Esophagus mucosa (tissue), 1 donor: Measurements from ENCODE around the gene CHCHD3. TPM values are rescaled to one million over a fixed set of nuclear protein-coding genes. Genes with fewer than 3 reads are reported as not detected.
"Not testable (repeated sequence)": the region's sequence is repeated elsewhere in the genome, so short reads cannot be mapped to it uniquely, and the experiment has no call there.

ENCODE experiments used
- ATAC-seq: fragments of 200-7000 bp; cut with Tn5 transposase; one replicate; pipeline ENCODE4 v1.9.1; 2020
- total RNA-seq: library from RNA; stranded (reverse); gene quantifications from one replicate; pipeline ENCODE4 v1.2.4, GENCODE V29; 2023
- donor health status: DM: yes; HTN: yes; CAD: no.

Gene CHCHD3
- total RNA-seq, 1 donor from 2014 or later, result 33.1 TPM

- no peak for ATAC-seq
Observed at GRCh38 chr7:132999845-133000244, 82.0 kb downstream of the CHCHD3 start.

GRCh38 chr7:132998763-132999162, 83.1 kb downstream of the CHCHD3 start:
- ATAC-seq, result no peak

DNA sequence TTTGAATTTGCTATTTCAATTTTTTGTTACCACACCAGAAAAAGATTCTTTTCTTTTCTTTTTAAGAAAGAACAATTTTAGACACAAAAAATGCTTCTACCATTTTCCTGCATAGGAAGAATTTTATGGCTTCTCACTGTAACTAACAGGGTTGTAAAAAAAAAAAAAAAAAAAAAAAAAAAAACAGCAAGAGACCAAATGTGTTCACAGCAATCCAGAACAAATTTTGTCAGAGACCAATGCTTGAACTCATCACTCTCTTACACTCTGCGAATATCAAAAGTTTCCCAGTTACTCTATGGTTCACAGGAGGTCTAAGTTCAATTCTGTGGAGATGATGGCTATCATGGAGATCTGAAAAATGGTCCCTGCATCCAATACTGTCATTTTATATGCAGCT, 84.4 kb downstream of the CHCHD3 start:
- no peak for ATAC-seq

- ATAC-seq, result no peak
Observed at GRCh38 chr7:132996581-132997242, 85.2 kb downstream of the CHCHD3 start.

DNA sequence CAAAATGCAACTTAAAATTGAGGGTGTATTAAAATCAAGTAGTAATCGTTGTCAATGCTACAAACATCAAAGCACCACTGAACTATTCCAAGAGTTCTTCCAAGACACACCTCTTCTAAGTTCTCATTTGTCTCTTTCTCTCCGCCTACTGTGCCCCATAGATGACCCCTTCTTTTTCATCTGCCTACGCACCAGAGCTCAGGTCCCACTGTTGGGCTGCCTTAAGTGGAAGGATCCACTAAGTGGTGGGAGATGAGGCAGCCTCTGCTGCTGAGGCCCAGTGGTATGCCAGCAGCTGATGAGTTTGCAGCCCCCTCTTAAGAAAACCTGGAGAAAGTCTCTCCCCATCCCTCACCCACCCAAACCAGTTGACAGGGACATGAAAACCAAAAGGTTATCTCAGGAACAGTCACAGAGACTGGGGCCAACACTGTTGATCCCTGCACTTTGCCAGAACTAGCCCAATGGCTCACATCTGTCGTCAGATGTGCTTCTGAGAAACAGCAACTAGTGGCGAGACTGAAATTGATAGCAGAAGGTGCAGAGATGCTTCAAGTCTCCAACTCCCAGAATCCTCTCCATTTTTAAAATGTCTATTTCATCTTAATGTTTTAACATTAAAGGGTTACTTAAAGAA, 88.4 kb downstream of the CHCHD3 start:
- no peak for ATAC-seq

- ATAC-seq, result no peak
Observed at GRCh38 chr7:132991615-132992587, 90.0 kb downstream of the CHCHD3 start.

GRCh38 chr7:132988117-132988516, 93.8 kb downstream of the CHCHD3 start:
- no peak for ATAC-seq

- no peak for ATAC-seq
Observed at GRCh38 chr7:132980402-132980801, 101.5 kb downstream of the CHCHD3 start.

GRCh38 chr7:132979524-132979923, 102.4 kb downstream of the CHCHD3 start:
- no peak for ATAC-seq

- ATAC-seq, result no peak
Observed at GRCh38 chr7:132977234-132977633, 104.7 kb downstream of the CHCHD3 start.

DNA sequence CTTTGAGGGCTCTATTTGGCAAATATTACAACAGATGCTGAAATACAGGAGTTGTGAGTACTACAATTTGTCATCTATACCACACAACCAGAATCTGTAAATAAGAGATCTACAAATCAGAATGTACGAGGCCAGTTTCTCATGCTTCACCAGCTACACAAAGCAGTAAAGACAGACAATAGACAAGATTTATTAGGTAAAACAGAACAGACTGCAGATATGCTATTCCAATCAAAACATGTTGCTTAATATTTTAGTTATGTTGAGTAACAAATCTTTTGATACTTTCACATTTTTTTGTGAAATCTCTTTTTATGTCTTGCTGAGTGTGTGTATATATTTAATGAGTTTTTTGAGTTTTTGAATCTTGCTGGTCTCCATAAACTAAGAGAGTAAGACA, 109.1 kb downstream of the CHCHD3 start:
- ATAC-seq, result no peak

DNA sequence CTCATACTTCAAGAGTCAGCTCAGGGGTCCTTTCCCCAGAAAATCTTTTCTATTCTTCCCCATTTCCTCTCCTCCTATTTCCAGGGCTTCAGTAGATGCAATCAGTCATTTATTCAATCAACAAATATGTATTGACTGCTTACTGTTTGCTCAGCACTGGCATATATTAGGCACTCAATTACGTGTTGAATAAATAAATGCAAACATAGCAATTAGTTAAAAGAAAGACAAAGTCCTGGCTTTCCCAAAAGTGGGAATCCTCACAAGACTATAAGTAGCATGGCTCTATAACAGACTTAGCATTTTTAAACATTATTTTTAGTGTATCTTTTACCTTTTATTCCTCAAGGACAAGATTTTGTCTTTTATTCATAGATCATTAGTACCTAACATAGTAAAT, 111.6 kb downstream of the CHCHD3 start:
- ATAC-seq, result no peak

DNA sequence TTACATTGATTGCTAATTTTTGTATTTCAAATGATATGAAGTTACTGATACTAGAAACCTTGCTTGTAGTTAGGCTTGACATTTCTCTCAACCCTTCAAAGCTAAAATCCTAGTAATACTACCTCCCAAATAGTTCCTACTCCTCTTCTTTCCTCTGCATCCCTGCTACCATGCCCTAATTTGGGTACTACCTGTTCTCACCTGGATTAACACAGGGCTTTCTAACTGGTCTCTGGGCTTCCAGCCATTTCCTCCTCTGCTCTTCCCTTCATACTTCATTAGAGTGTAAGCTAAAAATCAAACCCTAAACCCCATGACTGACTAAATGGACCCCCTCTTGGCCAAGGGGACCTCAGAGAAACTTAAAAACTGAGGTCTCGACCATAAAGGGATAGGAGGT, 112.4 kb downstream of the CHCHD3 start:
- no peak for ATAC-seq

- not testable (repeated sequence) for ATAC-seq
Observed at GRCh38 chr7:132967470-132967848, 114.4 kb downstream of the CHCHD3 start.

DNA sequence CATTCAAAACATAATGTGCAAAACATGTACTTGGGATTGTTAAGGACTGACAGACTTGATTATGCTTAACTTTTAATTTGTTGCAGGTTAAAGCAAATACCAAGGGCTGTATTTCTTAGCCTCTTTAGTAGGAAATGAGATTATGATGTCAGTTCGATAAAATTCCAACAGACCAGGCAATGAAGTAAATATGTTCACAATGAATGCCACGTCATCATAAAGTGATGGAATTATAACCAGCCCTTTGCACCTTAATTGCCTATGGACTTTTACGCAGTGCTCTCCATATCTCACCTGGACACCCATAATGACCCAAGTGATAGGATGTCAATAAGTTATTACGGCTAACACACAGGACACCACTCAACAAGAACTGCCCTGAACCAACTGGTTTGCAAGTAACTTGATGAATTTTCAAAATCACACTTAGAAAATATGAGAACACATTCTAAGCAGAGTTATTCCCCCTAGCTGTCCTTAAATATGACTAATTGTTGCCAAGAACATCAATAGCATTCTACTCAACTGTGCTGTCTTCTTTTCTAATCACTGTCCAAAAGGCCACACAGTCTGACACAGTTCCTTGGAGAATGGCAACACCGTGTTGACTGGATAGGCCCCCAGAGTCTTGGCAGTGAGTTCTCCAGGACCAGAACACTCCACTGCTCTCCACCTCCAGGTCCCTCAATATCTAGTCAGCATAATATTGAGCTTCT, 115.0 kb downstream of the CHCHD3 start:
- no peak for ATAC-seq

GRCh38 chr7:132965951-132966350, 115.9 kb downstream of the CHCHD3 start:
- ATAC-seq, result no peak

DNA sequence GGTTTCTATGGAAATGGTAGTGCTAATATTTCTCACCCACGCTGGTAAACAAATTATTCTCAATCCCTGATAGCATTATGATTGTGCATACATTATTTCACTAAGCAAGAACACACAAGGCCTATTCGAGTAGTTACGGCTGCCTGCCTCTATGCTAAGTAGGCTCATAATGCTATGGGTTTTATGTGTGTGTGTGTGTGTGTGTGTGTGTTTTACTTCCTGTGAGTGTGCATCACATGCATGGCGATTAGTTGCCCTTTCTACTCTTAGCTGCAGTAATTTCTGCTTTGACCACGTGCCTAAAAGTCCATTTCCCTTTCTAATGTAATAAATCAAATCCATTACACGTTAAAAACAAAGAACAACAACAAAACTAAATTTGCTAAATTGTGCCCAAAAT, 117.0 kb downstream of the CHCHD3 start:
- ATAC-seq, result no peak

DNA sequence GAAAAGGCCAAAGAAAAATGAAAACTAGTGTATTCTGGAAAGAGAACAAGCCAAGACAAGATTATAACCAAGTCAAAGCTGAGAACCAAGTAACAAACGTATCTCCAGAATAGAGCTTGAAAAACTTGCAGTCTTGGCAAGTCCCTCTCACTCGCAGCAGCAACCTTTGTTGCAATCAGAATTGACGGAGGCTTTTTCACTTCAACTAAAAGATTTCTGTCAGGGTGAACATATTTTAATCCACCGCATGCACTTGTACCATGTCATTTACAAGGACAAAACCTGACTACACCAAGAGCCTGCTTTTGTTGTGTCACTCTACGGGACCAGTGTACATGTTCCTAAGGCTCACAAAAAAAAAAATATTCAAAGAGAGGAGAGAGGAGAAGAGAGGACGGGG, 122.0 kb downstream of the CHCHD3 start:
- no peak for ATAC-seq

- ATAC-seq, result no peak
Observed at GRCh38 chr7:132956556-132956955, 125.3 kb downstream of the CHCHD3 start.

- no peak for ATAC-seq
Observed at GRCh38 chr7:132953468-132953867, 128.4 kb downstream of the CHCHD3 start.

GRCh38 chr7:132950725-132951124, 131.2 kb downstream of the CHCHD3 start:
- no peak for ATAC-seq

GRCh38 chr7:132947011-132947410, 134.9 kb downstream of the CHCHD3 start:
- ATAC-seq, result no peak

- no peak for ATAC-seq
Observed at GRCh38 chr7:132944774-132945173, 137.1 kb downstream of the CHCHD3 start.
